NCI-H1048 (cell line): ENCODE measurements around the gene PADI4.

ENCODE experiments used
- DNase-seq: peaks from one replicate; lab custom pipeline; 2025; lab: John Stamatoyannopoulos, UW

The PADI4 gene

DNA sequence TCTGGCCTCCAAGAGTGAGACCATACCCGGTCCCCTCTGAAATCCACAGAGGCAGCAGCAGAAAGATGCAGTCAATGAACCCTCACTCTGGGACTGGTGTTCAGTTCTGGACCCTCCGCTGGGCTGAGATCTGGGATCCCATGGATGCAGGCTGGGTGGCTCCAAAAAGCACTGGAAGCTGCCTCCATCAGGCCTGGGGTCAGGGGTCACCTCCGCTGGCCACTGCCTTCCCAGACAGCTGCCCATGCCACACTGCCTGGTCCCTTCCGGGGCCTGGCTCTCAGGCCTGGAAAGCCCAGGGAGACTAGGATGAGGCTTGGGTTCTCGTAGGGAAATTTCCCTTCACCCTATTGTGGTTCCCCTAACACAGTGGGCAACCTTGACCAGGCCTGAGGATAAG is 21.4 kb upstream of the PADI4 start:
- DNase-seq, result no peak

DNA sequence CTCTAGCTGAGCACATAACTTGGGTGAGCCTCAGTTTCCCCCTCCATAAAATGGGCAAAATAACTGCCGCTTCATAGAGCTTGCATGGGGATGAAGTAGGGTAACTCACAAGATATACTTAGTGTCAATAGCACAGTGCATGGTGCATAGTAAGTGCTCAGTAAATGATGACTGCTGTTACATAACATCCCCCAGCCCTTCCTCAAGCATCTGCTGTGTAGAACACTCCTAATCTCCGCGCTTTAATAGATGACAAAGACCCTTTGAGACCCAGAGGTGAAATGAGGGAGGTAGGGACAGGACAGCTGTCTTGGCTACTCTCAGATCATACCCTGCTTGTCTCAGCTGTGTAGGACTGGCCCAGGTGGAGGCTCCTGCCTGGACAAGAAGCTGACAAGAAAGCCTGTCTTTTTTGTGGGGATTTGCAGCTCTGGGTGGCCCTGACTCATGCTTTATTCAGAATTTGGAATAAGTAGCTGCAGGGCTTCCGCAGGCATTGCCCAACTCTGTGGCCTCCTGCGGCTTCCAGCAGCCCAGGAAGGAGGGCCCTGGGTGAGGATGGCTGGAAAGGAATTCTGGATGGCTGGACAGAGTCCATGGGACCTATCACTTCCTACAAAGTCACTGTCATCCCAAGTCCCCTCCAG is 20.7 kb upstream of the PADI4 start:
- DNase-seq, result no peak

DNA sequence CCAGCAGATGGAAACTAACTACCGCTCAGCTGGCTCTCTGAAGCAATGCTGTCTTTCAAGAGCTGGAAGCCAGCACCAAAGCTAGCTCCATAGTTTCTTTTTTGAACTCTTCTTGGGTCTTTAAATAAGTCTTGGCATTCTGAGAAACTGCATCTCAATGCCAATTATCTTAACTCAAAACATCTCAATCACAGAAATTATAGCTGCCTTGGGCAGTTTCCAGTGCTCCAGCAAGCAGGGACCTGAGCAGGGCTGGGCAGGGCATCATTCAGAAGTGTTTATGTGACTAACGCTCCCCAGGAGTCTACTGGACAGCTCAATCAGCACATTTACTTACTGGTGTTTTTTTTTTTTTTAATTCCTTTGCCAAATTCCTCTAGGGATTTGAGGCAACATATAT is 18.3 kb upstream of the PADI4 start:
- no peak for DNase-seq

DNA sequence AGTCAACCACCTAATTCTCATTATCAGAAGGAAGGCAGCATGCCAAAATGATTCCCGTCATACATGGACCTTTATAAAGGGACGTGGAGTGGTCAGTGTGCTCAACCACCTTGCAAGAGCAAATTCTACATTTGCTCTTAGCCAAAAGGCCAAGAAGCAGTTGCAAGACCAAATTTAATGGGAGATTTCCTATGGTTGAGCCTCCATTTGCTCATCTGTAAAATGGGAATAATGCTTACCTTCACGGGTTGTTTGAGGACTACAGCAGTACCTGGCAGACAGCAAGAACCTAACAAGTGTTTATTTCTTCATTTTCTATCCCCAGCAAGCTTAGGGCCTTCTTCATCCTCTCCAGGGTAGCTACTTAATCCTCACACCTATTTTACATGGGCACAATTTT is 17.4 kb upstream of the PADI4 start:
- DNase-seq, result no peak

DNA sequence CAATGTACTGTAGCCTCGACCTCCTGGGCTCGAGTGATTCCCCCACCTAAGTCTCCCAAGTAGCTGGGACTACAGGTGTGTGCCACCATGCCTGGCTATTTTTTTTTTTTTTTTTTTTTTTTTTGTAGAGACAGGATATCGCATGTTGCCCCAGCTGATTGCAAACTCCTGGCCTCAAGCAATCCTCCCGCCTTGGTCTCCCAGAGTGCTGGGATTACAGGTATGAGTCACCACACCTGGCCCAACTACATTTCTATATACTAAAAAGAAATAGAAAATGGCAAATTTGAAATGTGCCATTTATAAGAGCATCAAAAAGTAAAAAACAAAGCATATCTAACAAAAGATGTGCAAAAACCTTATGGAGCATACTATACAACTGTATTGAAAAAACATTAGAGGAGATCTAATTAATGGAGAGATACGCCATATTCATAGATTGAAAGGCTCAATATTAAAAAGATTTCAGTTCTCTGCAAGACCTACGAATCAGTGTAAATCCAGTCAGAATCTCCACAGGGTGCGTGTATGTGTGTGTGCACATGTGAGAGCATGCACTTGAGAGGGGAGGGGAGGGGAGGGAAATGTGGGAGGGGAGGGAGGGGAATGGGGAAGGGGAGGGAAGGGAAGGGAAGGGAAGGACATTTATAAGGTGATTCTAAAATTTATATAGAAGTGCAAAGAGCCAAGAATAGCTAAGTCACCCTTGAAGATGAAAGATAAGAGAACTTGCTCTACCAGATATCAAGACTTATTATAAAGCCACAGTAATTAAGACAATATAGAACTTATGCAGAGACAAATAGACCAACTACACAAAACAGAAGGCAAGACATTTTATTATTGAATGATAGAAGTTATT is 15.5 kb upstream of the PADI4 start:
- no peak for DNase-seq

DNA sequence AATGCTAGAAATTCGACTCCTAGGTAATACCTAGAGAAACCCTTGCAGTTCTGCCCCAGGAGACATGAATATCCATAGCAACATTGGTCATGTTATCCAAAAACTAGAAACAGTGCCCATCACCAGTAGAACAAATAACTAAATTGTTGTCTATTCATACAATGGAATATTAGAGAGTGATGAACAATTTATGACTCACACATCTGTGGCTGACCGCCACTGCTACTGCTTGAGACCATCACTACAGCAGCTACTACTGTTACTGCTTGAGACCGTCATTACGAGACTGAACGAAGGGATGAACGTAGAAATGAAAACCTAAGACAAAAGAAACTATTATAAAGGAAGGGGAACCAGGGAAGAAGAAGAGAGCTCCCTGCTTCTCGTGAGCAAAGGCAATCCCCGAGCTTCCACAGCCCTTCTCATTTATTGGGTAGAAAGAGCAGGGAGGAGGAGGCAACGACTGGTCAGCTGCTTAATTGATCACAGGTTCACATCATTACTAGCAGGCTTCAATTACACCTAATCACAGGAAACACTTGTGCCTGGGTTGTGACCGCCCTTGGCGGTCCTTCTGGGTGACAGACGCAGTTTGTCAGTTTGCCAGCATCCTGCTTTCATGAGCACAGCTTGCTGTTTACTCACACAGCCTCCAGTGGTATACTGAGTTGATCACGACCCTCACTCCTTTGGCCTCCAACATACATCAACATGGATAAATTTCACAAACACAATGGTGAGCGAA is 14.1 kb upstream of the PADI4 start:
- no peak for DNase-seq

DNA sequence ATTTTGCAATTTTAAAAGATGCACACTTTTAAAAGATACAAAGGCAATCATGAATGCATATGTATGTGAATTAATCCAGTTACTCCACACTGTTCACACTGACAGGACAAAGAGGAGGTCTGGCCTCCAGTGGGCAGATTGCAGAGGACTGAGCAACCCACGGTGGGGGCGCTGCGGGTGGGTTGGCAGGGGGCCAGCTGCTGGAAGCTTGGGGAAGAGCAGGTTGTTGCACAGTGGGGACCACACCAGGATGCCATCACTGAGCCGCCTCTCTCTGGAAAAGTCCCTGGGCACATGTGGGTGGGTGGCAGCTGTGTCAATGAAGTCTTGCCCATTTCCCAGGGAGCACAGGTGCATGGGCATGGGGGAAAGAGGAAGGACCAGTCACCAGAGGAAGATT is 12.7 kb upstream of the PADI4 start:
- DNase-seq, result no peak

DNA sequence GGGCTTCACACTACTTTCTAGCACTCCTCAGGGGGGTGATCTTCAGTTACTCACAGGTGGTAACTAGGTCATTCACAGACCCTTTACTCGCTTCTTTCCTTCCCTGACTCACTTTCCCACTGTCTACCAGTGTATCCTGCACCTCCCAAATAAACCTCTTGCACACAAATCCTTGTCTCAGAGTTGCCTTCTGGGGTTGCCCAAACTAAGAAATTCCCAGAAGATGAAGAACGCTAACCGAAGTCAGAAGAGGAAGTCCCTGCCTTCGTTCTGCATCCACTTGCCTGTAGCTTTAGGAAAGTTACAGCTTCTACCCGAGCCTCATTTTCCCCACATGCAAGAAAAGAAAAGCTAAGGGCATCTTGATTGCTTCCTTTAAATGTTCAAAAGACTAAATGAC is 11.9 kb upstream of the PADI4 start:
- no peak for DNase-seq

DNA sequence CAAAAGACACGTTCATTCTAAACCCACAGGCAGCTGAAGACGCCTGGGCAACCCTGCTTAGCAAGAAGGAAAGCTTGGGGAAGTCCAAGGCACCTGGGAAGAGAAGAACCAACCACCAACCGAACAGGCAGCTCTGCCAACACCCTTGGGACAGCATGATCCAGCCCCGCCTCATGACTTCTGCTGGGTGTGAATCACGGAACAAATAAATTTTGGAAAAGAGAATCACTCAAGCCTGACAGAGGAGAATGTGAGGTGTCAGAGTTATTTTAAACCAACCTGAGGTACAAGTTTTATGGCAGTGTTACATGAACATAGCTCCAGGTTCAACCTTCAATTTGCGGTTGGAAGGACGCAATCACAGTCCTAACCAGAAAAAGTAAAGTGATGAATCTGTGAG is 10.0 kb upstream of the PADI4 start:
- DNase-seq, result no peak

DNA sequence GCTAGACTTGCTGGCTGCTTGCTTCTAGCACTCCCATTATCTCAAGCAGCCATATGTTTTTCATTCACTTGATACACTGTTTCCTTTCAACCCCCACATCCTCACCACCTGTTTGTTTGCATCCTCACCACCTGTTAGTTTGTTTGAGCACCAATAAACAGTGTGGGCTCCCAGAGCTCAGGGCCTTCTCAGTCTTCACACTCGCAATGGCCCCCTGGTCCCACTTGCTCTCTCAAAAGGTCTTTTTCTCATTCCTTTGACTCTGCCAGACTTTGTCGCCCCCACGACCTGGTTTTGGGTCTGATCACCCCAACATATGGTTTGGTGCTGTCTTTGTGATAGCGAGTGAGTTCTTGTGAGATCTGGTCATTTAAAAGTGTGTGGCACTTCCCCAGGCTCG is 6.2 kb upstream of the PADI4 start:
- DNase-seq, result no peak

DNA sequence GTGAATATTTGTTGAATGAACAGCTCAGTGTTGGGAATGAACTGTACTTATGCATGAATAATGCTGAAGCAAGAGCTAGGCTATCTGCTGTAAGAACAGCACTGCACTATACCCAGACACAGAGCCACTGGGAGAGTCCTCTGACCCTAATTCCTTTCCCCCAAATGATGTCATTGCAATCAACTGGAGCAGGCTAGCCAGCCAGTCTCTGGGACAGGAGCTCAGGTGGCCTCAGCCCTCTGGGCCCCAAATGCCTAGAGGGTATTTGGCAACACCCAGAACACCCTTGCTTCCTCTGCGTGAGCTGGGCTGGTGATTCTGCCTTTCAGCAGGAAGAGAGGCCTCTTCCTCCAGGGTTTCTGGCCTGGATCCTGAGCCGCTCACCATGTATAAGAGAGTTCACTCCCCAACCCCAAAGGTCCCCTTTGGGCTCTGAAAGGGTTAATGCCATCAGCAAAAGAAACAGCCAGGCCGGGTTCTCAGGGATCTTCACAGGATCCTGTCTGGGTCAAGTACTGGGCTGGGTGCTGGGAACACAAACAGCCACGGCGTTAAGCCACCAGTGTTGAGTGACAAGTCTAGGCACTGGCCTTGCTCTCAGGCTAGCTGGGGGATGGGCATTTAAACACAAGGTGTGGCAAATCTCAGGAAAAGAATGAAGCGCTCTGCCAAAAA is 3.7 kb upstream of the PADI4 start:
- no peak for DNase-seq

DNA sequence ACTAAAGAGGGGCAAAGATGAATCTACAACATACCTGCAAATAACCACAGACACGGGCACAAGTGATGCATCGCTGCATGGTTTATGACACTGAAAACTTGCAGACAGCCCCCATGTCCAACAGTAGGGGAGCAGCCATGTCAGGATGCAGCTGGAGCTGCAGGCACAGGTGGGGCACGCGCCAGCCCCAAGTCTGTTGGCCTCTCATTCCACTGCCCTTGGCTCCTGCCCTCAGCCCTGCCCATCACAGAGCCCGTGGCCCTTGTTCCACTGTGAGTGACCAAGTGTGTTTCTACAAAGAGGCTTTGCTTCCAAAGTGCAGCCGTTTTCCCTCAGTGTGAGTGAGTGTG is 3.2 kb upstream of the PADI4 start:
- DNase-seq, result no peak

DNA sequence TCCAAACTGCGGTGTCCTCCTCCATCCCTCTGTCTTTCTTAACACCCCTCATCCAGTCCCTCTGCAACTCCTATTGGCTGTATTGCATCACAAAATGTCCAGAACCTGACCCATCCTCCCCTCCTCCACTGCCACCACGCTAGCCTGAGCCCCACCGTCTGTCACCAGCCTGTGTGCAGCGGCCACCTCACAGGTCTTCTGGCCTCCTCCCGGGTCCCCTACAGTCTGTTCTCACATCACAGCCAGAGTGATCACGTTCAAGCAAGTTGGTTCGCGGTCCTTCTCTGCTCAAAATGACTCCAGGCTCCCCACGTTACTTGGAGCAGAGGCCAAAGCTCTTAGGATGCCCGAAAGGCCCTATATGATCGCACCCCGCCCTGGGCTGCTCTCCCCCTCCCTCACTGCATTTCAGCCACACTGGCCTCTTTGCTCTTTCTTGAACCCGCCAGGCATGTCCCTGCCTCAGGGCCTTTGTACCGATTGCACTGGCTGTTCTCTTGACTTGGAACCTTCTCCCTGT is 2.4 kb upstream of the PADI4 start:
- DNase-seq, result no peak

DNA sequence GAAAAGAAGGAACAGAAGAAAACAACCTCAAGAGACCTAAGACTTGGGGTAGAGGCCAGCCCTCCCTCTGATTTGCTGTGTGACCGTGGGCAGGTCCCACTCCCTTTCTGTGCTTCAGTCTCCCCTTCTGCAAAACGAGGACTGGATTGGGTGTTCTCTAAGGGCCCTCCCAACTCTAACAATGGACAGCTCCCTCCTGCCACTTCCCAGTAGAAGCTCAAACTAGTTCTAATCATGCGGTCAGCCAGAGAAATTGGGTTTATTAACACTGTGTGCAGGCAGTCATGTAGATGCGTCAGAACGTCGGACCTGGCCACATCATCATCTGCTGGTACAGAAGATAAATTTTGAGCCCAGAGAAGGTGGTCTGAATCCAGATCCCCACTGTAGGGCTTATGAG is 1.6 kb upstream of the PADI4 start:
- no peak for DNase-seq

DNA sequence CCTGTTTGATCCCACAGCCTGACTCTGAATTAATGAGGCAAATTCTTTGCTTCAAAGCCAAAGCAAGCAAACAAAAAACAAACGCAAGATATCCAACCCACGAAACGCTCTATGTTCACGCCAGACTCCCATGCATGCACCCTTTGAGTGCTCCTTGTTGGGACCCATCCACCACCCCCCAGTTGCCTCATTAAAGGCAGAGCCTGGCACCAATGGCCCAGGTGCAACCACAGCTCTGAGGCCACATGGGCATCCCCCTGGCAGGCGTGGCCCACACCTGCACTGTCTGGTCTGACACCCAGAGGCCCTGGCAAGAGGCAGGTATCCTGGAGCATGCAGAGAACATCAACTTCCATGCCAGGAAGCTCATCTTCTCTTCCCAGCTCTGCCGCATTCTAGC is 1.1 kb upstream of the PADI4 start:
- no peak for DNase-seq

DNA sequence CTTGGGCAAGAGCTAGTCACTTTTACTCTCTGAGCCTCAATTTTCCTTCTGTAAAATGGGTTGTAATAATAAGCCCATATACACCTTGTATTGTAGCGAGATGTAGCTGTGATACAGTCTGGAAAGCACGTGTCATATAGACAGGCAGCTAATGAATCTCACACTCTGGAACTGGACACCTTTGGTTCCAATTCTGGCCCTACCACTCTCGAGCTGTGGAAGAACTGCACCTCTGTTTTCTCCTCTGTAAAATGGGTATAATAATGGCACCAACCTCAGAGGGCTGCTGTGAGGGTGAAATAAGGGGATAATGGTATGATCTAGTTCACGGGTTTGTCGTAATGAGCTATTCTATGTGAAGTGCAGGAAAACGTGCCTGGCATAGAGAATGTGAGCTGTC is 668 bp upstream of the PADI4 start:
- no peak for DNase-seq

DNA sequence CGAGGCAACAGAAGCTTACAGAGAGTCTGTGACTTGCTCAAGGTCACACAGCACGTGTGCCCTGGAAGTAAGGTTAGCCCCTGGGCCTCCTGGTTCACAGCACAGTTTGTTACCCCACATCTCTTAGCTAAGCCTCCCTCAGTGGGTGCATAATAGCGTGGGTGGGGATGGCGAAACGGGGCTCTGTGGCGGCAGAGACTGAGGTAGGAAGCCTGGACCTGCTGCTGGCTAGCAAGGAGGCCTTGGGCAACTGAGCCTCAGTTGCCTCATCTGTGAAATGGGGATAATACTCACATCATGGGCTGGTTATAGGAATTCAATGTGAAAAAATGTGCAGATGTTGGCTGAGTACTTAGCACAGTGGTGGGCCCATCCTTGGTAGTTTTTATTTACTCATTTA is 596 bp downstream of the PADI4 start:
- no peak for DNase-seq

DNA sequence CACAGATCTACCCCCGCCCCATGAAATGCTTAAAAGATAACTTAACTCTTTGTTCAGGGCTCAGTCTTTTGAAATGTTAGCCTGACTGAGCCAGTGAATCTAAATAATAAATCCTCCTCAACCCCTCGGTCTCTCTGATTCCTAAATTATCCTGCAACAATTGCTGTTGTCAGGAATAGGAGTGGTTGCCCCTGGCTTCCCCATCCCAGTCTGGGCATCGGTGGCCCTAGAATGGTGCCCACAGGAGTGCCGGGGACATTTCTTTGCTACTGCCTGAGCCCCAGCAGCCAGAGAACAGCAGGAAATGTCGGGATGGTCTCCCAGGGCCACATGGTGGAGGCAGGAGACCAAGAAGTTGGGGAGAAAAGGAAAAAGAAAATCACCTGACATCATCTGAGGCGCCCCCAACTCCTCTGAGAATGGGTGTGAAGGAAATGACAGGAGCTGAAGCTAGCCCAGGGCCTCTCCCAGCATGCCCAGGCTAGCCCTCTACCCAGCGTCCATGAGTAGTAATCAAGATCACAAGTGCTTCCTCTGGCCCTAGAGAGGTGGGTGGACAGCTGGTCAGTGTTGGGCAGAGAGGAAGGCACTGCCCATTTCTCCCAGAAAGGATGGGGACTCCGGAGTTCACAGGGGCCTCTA is 1.6 kb downstream of the PADI4 start:
- DNase-seq, result no peak

DNA sequence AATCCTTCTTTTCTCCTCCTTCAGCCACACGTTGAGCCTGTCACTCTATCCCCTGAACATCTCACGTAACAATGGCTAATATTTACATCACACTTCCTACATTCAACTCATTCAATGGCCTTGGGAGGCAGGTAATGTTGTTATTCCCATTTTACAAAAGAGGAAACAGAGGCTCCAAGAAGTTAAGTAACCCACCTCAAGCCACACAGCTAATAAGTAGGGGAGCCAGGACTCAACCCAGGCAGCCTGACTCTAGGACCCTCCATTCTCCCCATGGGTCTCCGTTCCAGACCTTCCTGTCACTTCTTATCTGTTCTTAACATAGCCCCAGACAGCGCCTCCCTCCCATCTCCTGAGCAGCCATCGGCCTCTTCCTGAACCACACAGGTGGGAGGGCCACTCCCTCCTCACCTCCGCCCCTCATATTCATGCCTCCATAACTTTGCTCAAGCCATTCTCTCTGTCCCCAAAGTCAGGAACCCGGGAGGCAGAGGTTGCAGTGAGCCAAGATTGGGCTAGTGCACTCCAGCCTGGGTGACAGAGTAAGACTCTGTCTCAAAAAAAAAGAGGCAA is 2.2 kb downstream of the PADI4 start:
- no peak for DNase-seq

DNA sequence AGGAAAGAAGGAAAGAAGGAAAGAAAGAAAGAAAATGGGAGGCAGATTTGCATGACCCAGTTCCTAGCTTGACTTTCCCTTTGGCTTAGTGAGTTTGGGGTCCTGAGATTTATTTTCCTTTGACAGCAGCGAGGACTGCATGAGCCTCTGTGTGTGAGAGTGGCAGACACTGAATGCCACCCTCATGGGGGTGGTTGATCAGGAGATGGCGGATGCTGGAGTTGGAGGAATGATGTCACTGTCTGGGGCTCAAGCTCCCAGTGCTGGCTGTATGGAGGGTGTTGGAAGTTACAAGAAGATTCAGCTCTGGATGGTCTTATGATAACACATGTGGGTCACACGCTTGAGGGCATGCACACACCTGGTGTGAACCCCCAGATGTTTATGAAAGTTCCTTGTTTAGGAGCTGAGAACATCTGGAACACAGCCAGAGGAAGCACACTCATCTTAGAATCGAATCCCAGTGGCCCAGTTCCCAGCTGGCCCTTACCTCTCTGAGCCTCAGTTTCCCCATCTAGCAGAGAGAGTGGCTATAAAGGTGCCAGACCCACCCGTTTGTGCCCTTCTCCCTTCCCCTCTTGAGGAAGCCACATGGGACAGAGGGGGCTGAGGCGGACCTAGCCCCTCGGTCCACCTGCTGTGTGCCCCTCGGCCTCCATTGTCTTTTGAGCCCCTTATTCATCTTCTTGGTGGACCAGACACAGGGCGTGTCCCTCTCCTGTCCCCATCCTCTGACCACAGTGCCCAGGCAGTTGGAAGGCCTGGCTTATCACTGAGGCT is 5.7 kb downstream of the PADI4 start:
- DNase-seq, result no peak

DNA sequence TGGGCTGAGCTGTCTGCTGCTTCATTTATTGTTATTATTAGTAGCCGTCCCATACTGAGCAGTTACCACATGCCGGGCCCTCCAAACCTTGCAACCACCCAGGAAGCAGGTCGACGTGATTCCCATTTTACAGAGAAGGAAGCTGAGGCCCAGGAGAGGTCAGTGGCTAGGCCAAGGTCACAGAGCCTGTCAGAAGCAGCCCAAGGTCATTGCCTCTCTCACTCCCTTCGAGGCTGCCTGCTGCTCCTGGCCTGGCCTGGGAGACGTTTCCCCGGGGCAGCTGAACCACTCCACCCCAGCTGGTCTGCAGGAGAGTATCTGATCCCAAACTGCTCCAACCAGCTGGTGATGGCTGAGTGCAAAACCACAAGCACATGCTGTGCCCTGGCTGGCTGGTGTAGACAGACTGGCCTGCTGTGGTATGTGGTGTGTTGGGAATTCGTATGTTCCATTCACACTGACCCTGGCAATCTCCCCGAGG is 6.5 kb downstream of the PADI4 start:
- no peak for DNase-seq
